Activated CD4-positive, alpha-beta T cell treated with anti-CD3 and anti-CD28 coated beads, Interleukin-2, amount 50 U/mL, for 16 hours (primary cell): ENCODE data around the gene KLHL41.
"Not testable (repeated sequence)": the region's sequence is repeated elsewhere in the genome, so short reads cannot be mapped to it uniquely, and the experiment has no call there.

ENCODE experiments used
- DNase-seq: peaks from one replicate; pipeline ENCODE4 v3.0.0-alpha.2; 2020

Gene KLHL41

GRCh38 chr2:169573160-169573973, 63.9 kb downstream of the KLHL41 start, which contains the start of gene FASTKD1:
Gene FASTKD1 (minus strand): TSS chr2:169573865. CDS start chr2:169572029, 1,836 bp downstream.
- peak; percentile 96 for DNase-seq

GRCh38 chr2:169573974-169574299, 64.4 kb downstream of the KLHL41 start:
- DNase-seq, result no peak

- not testable (repeated sequence) for DNase-seq
Observed at GRCh38 chr2:169574539-169574938, 65.0 kb downstream of the KLHL41 start.

GRCh38 chr2:169575264-169575663, 65.8 kb downstream of the KLHL41 start:
- DNase-seq, result not testable (repeated sequence)
